Limb (tissue), 2 donors: ENCODE data around the gene CUX1.
"Not testable (repeated sequence)": the region's sequence is repeated elsewhere in the genome, so short reads cannot be mapped to it uniquely, and the experiment has no call there.

ENCODE experiments used
- DNase-seq, 2 donors: peaks; one replicate each; pipeline ENCODE4 v3.0.0-alpha.2; 2016; ENCODE audit errors: extremely low spot score in 2 of 2

Gene CUX1

DNA sequence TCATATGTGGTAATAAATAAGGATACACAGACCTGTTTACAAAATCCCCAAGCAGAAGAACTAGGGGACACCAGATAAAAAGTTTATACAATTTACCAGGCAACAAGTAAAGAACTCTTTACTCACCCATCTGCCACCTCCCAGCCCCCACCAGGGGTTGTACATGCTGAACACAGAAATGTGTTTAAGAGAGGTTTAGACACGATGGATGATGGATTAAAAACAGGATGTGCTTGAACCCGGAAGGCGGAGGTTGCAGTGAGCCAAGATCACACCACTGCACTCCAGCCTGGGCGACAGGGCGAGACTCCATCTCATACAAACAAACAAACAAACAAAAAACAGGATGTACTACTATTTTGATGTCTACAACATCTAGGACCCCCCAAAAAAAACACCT lies 511.4 kb downstream of the CUX1 start:
- not testable (repeated sequence) for DNase-seq

DNA sequence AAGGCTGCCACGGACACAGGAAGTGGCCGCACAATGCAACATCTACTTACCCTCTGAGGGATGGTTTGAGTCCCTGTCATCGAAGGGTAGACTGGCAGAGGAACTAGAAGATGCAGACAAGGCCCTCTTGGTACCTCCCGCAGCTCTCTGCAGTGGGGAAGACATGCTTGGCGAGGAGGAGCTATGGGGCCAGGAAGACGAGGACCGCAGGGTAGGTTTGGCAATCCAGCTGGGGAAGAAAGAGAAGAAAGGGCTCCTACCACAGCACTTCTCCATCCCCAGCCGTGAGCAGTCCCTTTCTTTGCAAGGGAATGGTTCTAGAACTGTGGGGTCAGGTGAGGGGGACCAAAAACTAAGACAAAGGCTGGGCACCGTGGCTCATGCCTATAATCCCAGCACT lies 511.9 kb downstream of the CUX1 start:
- DNase-seq, result not testable (repeated sequence)

DNA sequence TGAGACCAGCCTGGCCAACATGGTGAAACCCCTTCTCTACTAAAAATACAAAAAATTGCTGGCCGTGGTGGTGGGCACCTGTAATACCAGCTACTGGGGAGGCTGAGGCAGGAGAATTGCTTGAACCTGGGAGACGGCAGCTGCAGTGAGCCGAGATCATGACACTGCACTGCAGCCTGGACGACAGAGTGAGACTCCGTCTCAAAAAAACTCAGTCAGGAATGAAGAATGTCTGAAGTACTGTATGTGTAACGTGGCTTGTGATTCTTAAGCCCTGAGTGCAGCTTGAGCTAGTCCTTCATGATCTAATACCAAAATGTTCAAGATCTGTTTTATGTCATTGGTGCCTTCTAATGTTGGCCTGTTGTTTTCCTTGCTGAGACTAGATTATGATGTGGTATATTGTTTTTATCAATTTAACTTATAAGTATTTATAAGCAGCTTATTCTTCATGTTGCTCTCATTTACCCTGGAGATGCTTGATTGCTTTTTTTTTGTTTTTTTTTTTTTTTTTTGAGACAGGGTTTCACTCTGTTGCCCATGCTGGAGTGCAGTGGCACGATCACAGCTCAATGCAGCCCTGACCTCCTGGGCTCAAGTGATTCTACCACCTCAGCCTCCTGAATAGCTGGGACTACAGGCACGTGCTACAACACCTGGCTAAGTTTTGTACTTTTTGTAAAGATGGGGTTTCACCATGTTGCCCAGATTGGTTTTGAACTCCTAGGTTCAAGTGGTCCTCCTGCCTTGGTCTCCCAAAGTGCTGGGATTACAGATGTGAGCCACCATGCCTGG lies 513.4 kb downstream of the CUX1 start:
- DNase-seq, result not testable (repeated sequence)
